Stimulated activated naive CD8-positive, alpha-beta T cell treated with anti-CD3 and anti-CD28 coated beads, Interleukin-15, amount 100 ng/mL, for 72 hours (primary cell): ENCODE results near the gene AFF2.

Experiments used
- ATAC-seq: fragments of 150-1000 bp; cut with Tn5 transposase; 2 replicates; pipeline ENCODE4 v1.10.0; 2021; ENCODE audit warnings: mild to moderate bottlenecking, moderate library complexity
- DNase-seq, 2 donors: peaks; one replicate each; pipeline ENCODE4 v3.0.0; 2021 to 2022
- H3K27ac Mint-ChIP-seq, 2 donors: one replicate each; pipeline ENCODE4 v1.8.0; 2022; ENCODE audit warnings: mild to moderate bottlenecking in 2 of 2, mixed read lengths in 2 of 2, moderate library complexity in 2 of 2
- H3K27me3 Mint-ChIP-seq: one replicate; pipeline ENCODE4 v1.8.0; 2022; ENCODE audit warnings: mixed read lengths
- H3K4me1 Mint-ChIP-seq: one replicate; pipeline ENCODE4 v1.8.0; 2022; ENCODE audit warnings: mild to moderate bottlenecking, mixed read lengths
- H3K4me3 Mint-ChIP-seq, 2 donors: one replicate each; pipeline ENCODE4 v1.8.0; 2022; ENCODE audit warnings: mild to moderate bottlenecking in 2 of 2, mixed read lengths in 2 of 2, moderate library complexity in 1 of 2
- H3K9me3 Mint-ChIP-seq, 2 donors: one replicate each; pipeline ENCODE4 v1.8.0; 2022; ENCODE audit warnings: mixed read lengths in 2 of 2

AFF2 gene

GRCh38 chrX:148555571-148556243 lies 55.3 kb downstream of the AFF2 start:
- DNase-seq (no peak), ATAC-seq (no peak)
- Mint-ChIP-seq H3K4me1 (peaks cover 5% of the 10 kb centered on the region), H3K9me3 (no peaks in the 10 kb centered on the region), H3K4me3 (no peak overlapping the region), H3K27ac (no peak overlapping the region), H3K27me3 (no peaks in the 10 kb centered on the region)

GRCh38 chrX:148556498-148556897 lies 56.1 kb downstream of the AFF2 start:
- Mint-ChIP-seq H3K4me3 (no peak overlapping the region), H3K27me3 (no peaks in the 10 kb centered on the region), H3K27ac (no peak overlapping the region), H3K9me3 (no peaks in the 10 kb centered on the region), H3K4me1 (peaks cover 5% of the 10 kb centered on the region)
- DNase-seq (no peak), ATAC-seq (no peak)

DNA sequence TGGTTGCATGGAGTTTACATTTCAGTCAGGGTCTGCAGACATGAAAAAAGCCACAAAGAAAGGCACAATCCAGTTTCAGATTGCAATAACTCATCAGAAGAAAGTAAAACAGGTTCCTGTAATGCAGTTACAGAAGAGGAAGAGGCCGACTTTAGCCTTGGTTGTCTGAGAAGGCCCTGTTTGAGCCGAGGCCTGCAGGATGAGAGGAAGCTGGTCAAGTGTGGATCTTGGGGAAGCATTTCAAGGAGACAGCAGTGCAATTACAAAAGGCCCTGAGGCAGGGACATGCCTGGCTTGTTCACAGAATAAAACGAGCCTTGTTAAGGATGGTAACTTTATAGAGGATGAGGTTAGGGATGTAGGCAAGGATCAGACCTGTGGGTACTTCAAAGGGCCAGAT lies 62.4 kb downstream of the AFF2 start:
- peaks cover 10% of the 10 kb centered on the region for H3K4me1 Mint-ChIP-seq
- no peak for ATAC-seq
- H3K27me3 Mint-ChIP-seq: no peaks in the 10 kb centered on the region
- no peak for DNase-seq
- no peak overlapping the region for H3K27ac Mint-ChIP-seq
- no peaks in the 10 kb centered on the region for H3K9me3 Mint-ChIP-seq
- H3K4me3 Mint-ChIP-seq: no peak overlapping the region

GRCh38 chrX:148567229-148567628 lies 66.8 kb downstream of the AFF2 start:
- no peak overlapping the region for H3K27ac Mint-ChIP-seq
- no peak overlapping the region for H3K4me3 Mint-ChIP-seq
- no peak for ATAC-seq
- no peaks in the 10 kb centered on the region for H3K27me3 Mint-ChIP-seq
- DNase-seq: no peak
- H3K4me1 Mint-ChIP-seq: peaks cover 10% of the 10 kb centered on the region
- H3K9me3 Mint-ChIP-seq: no peaks in the 10 kb centered on the region

- Mint-ChIP-seq H3K27me3 (no peaks in the 10 kb centered on the region), H3K4me1 (peaks cover 6% of the 10 kb centered on the region), H3K27ac (no peak overlapping the region), H3K4me3 (no peak overlapping the region), H3K9me3 (no peaks in the 10 kb centered on the region)
- DNase-seq: no peak
- ATAC-seq: no peak
These were observed 67.4 kb downstream of the AFF2 start for GRCh38 chrX:148567779-148568178.

- no peaks in the 10 kb centered on the region for H3K9me3 Mint-ChIP-seq
- DNase-seq: no peak
- no peak for ATAC-seq
- H3K27ac Mint-ChIP-seq: no peak overlapping the region
- H3K27me3 Mint-ChIP-seq: no peaks in the 10 kb centered on the region
- H3K4me3 Mint-ChIP-seq: no peak overlapping the region
- no peaks in the 10 kb centered on the region for H3K4me1 Mint-ChIP-seq
These were observed 68.3 kb downstream of the AFF2 start for GRCh38 chrX:148568763-148569162.

- no peaks in the 10 kb centered on the region for H3K4me1 Mint-ChIP-seq
- H3K4me3 Mint-ChIP-seq: no peak overlapping the region
- no peaks in the 10 kb centered on the region for H3K27me3 Mint-ChIP-seq
- H3K9me3 Mint-ChIP-seq: no peaks in the 10 kb centered on the region
- DNase-seq (no peak), ATAC-seq (no peak)
- no peak overlapping the region for H3K27ac Mint-ChIP-seq
These were observed 71.9 kb downstream of the AFF2 start for GRCh38 chrX:148572337-148572736.

DNA sequence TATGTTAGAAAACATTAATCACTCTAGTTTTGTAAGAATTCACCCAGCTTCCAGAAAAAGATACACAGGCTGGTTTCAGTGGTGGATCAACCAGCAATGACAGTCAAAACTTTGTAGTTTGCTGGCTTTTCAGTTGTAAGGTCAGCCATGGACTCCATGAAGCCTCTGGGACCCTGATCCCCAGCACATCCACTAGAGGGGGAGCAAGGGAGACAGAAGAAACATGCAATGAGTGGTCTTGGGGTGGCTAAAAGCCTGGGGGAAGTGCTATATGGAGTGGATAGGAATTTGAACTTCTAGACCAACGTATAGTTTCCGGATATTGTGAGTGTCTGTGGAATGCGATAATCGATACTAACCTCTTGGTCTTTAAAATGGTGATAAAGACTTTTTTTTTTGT lies 72.7 kb downstream of the AFF2 start:
- Mint-ChIP-seq H3K4me1 (no peaks in the 10 kb centered on the region), H3K9me3 (no peaks in the 10 kb centered on the region), H3K27ac (no peak overlapping the region), H3K4me3 (no peak overlapping the region), H3K27me3 (no peaks in the 10 kb centered on the region)
- DNase-seq (no peak), ATAC-seq (no peak)

DNA sequence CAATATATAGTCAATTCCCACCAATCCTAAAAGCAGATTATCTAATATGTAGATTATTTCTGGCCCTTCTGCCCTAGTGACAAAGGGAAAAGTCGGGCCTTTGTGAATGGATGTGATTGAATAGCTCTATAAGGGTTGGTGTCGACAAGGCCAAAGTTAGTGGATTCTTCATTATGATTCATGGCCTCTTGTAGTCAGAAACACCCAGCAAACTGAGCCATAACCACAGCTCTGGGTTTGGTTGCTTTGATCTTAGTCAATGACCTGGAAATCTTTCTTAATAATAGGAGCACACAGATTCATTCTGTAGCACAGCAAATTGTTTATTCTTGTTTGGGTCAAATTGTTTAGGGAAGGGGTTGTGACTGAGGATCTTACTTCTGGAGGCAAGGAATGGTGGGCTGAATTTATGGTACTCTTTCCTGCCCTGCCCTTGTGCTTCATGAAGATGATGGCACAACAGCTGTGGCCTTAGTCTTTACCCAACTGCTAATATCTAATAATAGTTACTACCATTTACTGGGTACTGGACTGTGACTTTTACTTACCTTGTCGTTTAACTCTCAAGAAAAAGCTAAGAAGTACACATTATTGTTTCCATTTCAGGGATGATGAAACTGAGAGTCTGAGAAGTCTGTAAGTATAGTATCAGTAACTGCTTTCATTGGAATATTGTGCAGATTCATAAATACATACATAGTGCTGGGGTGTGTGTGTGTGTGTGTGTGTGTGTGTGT lies 74.0 kb downstream of the AFF2 start:
- H3K4me3 Mint-ChIP-seq: no peak overlapping the region
- ATAC-seq: no peak

DNA sequence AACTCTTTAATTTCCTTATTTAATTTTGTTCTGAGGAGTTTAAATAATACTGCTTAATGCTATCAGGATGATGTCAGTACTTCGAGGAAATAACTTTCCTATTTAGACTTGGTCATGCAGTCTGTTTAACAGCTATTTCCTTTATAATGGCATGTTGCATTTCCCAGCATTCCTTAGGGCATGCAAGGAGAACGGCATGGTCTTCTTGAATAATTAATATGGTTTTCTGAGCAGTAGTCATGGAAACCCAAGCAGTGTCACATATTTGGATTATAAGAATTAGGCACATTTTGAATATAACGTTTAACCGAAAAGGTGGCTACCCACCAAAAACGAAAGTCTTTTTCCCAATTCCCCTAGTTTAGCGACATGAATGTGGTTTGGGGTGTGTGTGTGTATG lies 76.0 kb downstream of the AFF2 start:
- H3K27me3 Mint-ChIP-seq: no peaks in the 10 kb centered on the region
- no peak overlapping the region for H3K4me3 Mint-ChIP-seq
- ATAC-seq: no peak
- H3K9me3 Mint-ChIP-seq: no peaks in the 10 kb centered on the region
- no peaks in the 10 kb centered on the region for H3K4me1 Mint-ChIP-seq
- no peak overlapping the region for H3K27ac Mint-ChIP-seq
- no peak for DNase-seq

More for the DNA sequence above, 74.0 kb downstream of the AFF2 start:
- Mint-ChIP-seq H3K27ac (no peak overlapping the region), H3K9me3 (no peaks in the 10 kb centered on the region), H3K27me3 (no peaks in the 10 kb centered on the region), H3K4me1 (no peaks in the 10 kb centered on the region)
- DNase-seq: no peak

- Mint-ChIP-seq H3K27ac (no peak overlapping the region), H3K4me1 (no peaks in the 10 kb centered on the region), H3K9me3 (no peaks in the 10 kb centered on the region), H3K27me3 (no peaks in the 10 kb centered on the region), H3K4me3 (no peak overlapping the region)
- no peak for ATAC-seq
- DNase-seq: no peak
These were observed 77.3 kb downstream of the AFF2 start for GRCh38 chrX:148577741-148578140.

DNA sequence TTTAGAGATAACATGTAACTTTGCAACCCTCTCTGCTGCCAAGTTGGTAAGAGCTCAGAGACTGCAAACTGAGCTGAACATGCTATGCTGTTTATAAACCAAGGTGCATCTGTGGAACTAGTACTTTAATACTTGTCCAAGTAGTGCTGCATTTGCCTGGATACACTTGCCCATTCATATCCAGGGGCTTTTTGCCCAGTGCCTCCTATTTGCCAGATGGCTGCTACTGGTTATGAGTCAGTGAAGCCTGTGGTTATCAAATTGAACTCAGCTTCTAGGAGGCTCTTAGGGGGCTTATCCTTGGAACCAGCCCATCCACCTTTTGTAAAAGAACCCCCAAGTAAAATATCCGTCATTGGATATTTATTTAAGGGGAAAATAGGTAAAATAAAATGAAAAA lies 79.6 kb downstream of the AFF2 start:
- Mint-ChIP-seq H3K9me3 (no peaks in the 10 kb centered on the region), H3K27me3 (no peaks in the 10 kb centered on the region), H3K27ac (no peak overlapping the region), H3K4me1 (no peaks in the 10 kb centered on the region), H3K4me3 (no peak overlapping the region)
- ATAC-seq (no peak), DNase-seq (no peak)

DNA sequence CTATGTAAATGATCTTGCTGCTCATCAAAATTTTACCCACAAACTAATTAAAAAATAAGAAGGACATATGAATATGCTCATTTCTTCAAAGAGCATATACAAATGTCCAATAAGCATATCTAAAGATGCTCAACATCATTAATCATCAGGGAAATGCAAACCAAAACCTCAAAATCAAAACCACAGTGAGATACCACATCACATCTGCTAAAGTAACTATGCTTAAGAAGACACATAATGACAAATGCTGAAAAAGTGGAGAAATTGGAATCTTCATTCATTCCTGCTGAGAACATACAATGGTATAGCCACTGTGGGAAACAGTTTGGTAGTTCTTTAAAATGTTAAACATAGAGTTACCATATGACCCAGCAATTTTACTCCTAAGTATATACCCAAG lies 81.9 kb downstream of the AFF2 start:
- Mint-ChIP-seq H3K9me3 (no peaks in the 10 kb centered on the region), H3K4me1 (no peaks in the 10 kb centered on the region), H3K27me3 (no peaks in the 10 kb centered on the region), H3K27ac (no peak overlapping the region), H3K4me3 (no peak overlapping the region)
- ATAC-seq (no peak), DNase-seq (no peak)

DNA sequence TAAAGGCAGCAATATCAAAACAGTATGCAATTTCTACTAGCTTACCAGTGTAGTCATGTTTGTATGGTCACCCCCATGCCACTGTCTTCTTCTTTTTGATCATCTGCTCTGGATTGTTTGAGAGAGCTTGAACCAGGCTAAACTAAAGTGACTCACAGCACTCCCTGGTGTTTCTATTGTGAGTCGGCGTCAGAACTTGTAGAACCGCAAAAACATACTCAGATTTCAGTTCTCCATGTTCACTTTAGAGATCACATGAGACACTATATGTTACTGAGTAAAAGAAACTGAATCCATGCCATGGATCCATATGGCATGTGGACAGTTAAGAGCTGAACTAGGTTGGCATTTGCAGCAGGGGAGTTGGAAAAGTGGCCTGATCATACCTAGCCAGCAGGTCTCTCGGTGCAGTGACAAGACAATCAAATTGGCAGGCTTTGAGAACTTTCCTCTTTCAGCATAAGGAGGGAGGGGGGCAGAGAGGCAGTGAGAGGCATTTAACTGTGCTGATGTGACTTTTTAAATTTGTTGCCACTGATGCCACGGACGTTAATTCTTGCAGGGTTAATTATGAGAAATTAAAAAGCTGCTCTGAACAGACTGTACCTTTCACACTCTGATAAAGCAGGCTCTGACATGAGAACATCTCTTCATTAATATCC lies 88.4 kb downstream of the AFF2 start:
- no peaks in the 10 kb centered on the region for H3K27me3 Mint-ChIP-seq
- no peak overlapping the region for H3K4me3 Mint-ChIP-seq
- no peaks in the 10 kb centered on the region for H3K9me3 Mint-ChIP-seq
- peak overlapping the region in 1 of 2 donors; percentile 74 for H3K27ac Mint-ChIP-seq
- no peak for ATAC-seq
- no peaks in the 10 kb centered on the region for H3K4me1 Mint-ChIP-seq
- no peak for DNase-seq

DNA sequence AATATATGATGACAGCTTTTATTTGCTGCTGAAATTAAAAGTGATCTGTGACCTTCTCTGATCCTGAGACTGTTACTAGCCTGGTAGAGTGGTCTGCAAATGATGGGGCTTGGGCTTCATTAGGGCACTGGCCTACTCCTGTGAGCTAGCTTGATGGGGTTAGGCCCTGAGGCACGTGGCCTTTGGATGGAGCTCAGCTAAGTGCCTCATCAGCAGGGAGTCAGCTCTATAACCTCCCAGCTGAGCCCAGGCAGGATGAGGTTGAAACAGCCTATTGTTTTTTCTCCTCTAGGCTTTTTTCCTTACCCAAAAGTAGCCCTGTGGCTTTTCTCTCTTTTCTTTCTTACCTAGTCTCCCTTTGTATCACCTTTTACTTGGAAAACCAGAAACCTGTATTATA lies 92.2 kb downstream of the AFF2 start:
- ATAC-seq (no peak), DNase-seq (no peak)
- H3K9me3 Mint-ChIP-seq: no peaks in the 10 kb centered on the region
- no peaks in the 10 kb centered on the region for H3K27me3 Mint-ChIP-seq
- no peak overlapping the region for H3K27ac Mint-ChIP-seq
- H3K4me3 Mint-ChIP-seq: no peak overlapping the region
- no peaks in the 10 kb centered on the region for H3K4me1 Mint-ChIP-seq

- Mint-ChIP-seq H3K9me3 (no peaks in the 10 kb centered on the region), H3K4me1 (no peaks in the 10 kb centered on the region), H3K27me3 (no peaks in the 10 kb centered on the region), H3K27ac (no peak overlapping the region), H3K4me3 (no peak overlapping the region)
- ATAC-seq: no peak
- DNase-seq: no peak
These were observed 92.7 kb downstream of the AFF2 start for GRCh38 chrX:148593146-148593545.
